ENCODE results near the gene DOCK4. TPM values are rescaled to one million over a fixed set of nuclear protein-coding genes. Genes with fewer than 3 reads are reported as not detected.

Gene DOCK4
- total and polyA plus RNA-seq, 2 of the 8 experiments (the other 6 are each of a cell fraction or from before 2014, with no cell fraction given), result 5.1 to 23.6 TPM

- H3K23me2 ChIP-seq (ENCODE audit: low read depth, low read length), result no peaks in the 10 kb centered on the region; the same call in 1 of the 2 replicates
These were observed 346.0 kb downstream of the DOCK4 start for GRCh38 chr7:111860248-111860647.

More at GRCh38 chr7:111860248-111860647, 346.0 kb downstream of the DOCK4 start:
- no peak overlapping the region for H3K27ac ChIP-seq (ENCODE audit: low read depth, low read length)
- H3K23ac ChIP-seq (ENCODE audit: insufficient read length), result no peak overlapping the region
- H3K4me3 ChIP-seq (ENCODE audit: extremely low read depth in 1 of 4, insufficient read depth in 2 of 4, low read depth in 3 of 4, low read length in 4 of 4), result no peak overlapping the region
- no peak overlapping the region for H3K18ac ChIP-seq (ENCODE audit: extremely low read depth, low read length)
- no peak overlapping the region for H3K56ac ChIP-seq (replicated peaks; ENCODE audit: insufficient read length, low read depth, low read length)
- no peaks in the 10 kb centered on the region for H3K9me3 ChIP-seq (ENCODE audit: insufficient read depth in 2 of 2, low read depth in 1 of 2, low read length in 1 of 2)
- H4K5ac ChIP-seq (ENCODE audit: insufficient read length, low read depth, low read length), result no peak overlapping the region
- no peaks in the 10 kb centered on the region for H3K27me3 ChIP-seq (replicated peaks in 1 of 4; ENCODE audit: control insufficient read depth in 3 of 4, extremely low read depth in 1 of 4, insufficient read depth in 3 of 4, low read length in 3 of 4)
- no peak overlapping the region for H2BK15ac ChIP-seq (ENCODE audit: low read length)
- FAIRE-seq (no peak), DNase-seq (ENCODE audit: low read depth in 1 of 2, low spot score in 2 of 2) (no peak)
- no peak overlapping the region for H2AK5ac ChIP-seq (ENCODE audit: low read depth, low read length)
- no peak overlapping the region for H2BK120ac ChIP-seq (replicated peaks; ENCODE audit: low read depth, low read length)
- no peak overlapping the region for H2BK12ac ChIP-seq (ENCODE audit: low read depth, low read length)
- H3K14ac ChIP-seq (ENCODE audit: insufficient read length), result no peak overlapping the region
- H3K9ac ChIP-seq (replicated peaks in 1 of 4; ENCODE audit: extremely low read depth in 1 of 4, low read depth in 3 of 4, low read length in 3 of 4), result no peak overlapping the region
- H3K36me3 ChIP-seq (ENCODE audit: control insufficient read depth in 2 of 4, insufficient read depth in 4 of 4, low read length in 3 of 4), result no peaks in the 10 kb centered on the region
- no peak overlapping the region for H2AFZ ChIP-seq (ENCODE audit: low read length)
- H4K8ac ChIP-seq (ENCODE audit: extremely low read depth, insufficient read depth, low read length), result no peak overlapping the region
- H4K91ac ChIP-seq (replicated peaks; ENCODE audit: insufficient read length, low read length), result no peak overlapping the region
- H3K4me1 ChIP-seq (replicated peaks in 1 of 4; ENCODE audit: control insufficient read depth in 3 of 4, insufficient read depth in 4 of 4, low read length in 3 of 4), result peaks cover 2 to 3% (median 2%) of the 10 kb centered on the region in 4 experiments; a peak in 4 of 7 replicates
- H3K4me2 ChIP-seq (ENCODE audit: insufficient read depth in 1 of 2, low read depth in 2 of 2, low read length in 2 of 2), result no peak overlapping the region
- no peaks in the 10 kb centered on the region for H3K79me1 ChIP-seq (ENCODE audit: low read depth, low read length)
- H3K79me2 ChIP-seq (ENCODE audit: control insufficient read depth in 1 of 2, insufficient read depth in 2 of 2, low read length in 2 of 2), result no peaks in the 10 kb centered on the region
- no peak overlapping the region for H2BK20ac ChIP-seq (ENCODE audit: low read length)
- H4K20me1 ChIP-seq (replicated peaks in 1 of 2; ENCODE audit: control insufficient read depth in 1 of 2, insufficient read depth in 2 of 2, low read length in 2 of 2), result no peaks in the 10 kb centered on the region
- WGBS, 2 experiments (ENCODE audit: extremely low coverage in 1 of 2, insufficient coverage in 1 of 2, insufficient read length in 1 of 2, insufficient replicate concordance in 2 of 2, low coverage in 1 of 2, low lambda C conversion rate in 2 of 2, missing lambda C conversion rate in 1 of 2), result 94% methylated on average over 6 of the region's 6 CpGs; no CpG with 5 or more reads in 1 of the 2 experiments
- POLR2A ChIA-PET (ENCODE audit: partially characterized antibody), result no interaction called here
- CTCF ChIA-PET (ENCODE audit: partially characterized antibody), result no interaction called here
- H3K4ac ChIP-seq (replicated peaks; ENCODE audit: insufficient read length, low read depth, low read length), result no peak overlapping the region
- H2BK5ac ChIP-seq (ENCODE audit: low read depth, low read length), result no peak overlapping the region
- TF ChIP-seq SIRT6 (IDR thresholded peaks at IDR 0.05; ENCODE audit: low read length) (no peak), RFX5 (IDR thresholded peaks at IDR 0.05; ENCODE audit: borderline replicate concordance, low read depth, low read length) (no peak)

All from H1 (cell line).